ENCODE measurements around the gene HLA-DPB1.

DNA sequence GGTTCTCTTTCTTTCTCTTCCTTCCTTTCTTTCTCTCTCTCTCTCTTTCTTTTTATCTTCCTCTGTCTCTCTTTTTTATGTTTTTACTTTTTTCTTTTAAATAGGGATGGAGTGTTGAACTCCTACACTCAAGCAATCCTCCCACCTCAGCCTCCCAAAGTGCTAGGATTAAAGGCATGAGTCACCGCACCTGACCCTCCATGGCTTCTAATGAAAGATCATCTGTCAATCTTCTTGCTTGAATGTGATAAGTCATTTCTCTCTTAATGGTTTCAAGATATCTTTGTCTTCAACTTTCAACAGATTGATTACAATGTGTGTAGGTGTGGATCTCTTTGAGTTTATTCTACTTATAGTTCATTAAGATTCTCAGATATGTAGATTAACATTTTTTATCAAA, 41.2 kb upstream of the HLA-DPB1 start:
- TF ChIP-seq, protein P1, sequence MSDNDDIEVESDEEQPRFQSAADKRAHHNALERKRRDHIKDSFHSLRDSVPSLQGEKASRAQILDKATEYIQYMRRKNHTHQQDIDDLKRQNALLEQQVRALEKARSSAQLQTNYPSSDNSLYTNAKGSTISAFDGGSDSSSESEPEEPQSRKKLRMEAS (IDR thresholded peaks at IDR 0.05) = no peak
- TF ChIP-seq, protein P2, sequence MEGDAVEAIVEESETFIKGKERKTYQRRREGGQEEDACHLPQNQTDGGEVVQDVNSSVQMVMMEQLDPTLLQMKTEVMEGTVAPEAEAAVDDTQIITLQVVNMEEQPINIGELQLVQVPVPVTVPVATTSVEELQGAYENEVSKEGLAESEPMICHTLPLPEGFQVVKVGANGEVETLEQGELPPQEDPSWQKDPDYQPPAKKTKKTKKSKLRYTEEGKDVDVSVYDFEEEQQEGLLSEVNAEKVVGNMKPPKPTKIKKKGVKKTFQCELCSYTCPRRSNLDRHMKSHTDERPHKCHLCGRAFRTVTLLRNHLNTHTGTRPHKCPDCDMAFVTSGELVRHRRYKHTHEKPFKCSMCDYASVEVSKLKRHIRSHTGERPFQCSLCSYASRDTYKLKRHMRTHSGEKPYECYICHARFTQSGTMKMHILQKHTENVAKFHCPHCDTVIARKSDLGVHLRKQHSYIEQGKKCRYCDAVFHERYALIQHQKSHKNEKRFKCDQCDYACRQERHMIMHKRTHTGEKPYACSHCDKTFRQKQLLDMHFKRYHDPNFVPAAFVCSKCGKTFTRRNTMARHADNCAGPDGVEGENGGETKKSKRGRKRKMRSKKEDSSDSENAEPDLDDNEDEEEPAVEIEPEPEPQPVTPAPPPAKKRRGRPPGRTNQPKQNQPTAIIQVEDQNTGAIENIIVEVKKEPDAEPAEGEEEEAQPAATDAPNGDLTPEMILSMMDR (IDR thresholded peaks at IDR 0.05) = no peak
- TF ChIP-seq, protein P3, sequence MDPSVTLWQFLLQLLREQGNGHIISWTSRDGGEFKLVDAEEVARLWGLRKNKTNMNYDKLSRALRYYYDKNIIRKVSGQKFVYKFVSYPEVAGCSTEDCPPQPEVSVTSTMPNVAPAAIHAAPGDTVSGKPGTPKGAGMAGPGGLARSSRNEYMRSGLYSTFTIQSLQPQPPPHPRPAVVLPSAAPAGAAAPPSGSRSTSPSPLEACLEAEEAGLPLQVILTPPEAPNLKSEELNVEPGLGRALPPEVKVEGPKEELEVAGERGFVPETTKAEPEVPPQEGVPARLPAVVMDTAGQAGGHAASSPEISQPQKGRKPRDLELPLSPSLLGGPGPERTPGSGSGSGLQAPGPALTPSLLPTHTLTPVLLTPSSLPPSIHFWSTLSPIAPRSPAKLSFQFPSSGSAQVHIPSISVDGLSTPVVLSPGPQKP (IDR thresholded peaks at IDR 0.05; ENCODE audit: low read depth, low read length) = no peak
- no peak for TF ChIP-seq POLR2A (IDR thresholded peaks at IDR 0.05; ENCODE audit: low read length)
- TF ChIP-seq MAZ (IDR thresholded peaks at IDR 0.05; ENCODE audit: borderline replicate concordance, low read depth, low read length) = no peak
- TF ChIP-seq JUNB (IDR thresholded peaks at IDR 0.05) = no peak
- no peak for TF ChIP-seq NFE2L2 (conservative IDR thresholded peaks at IDR 0.05; ENCODE audit: low read length)
- no peak for TF ChIP-seq CBX2 (IDR thresholded peaks at IDR 0.05; ENCODE audit: borderline replicate concordance, low read depth)
- TF ChIP-seq EHF (CRISPR knock-in tag; IDR thresholded peaks at IDR 0.05) = no peak

All from A549 (cell line).